Measurements from ENCODE around the gene ADIPOR2.
A peak's percentile ranks its signal among the peaks of the same experiment; 100 is the strongest.

The ADIPOR2 gene

DNA sequence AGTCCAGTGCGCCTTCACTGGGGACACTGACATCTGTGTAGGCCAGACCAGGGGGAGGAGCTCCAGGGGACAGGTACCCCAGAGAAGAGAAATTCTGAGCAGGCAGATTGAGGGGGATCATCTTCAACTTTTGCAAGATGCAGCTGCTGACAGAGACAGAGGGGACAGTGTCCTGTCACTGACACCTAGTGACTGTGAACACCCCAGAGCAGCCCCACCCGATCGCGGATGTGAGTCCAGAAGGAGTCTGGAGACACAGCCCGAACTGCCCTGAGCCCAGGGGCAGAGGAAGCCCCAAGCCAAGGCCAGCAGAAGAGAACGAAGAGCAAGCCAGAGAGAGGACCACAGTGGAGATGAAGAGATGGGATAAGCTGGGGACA, 107.8 kb downstream of the ADIPOR2 start:
- DNase-seq (ENCODE audit: low read depth) = no peak
- TF ChIP-seq, protein P1, sequence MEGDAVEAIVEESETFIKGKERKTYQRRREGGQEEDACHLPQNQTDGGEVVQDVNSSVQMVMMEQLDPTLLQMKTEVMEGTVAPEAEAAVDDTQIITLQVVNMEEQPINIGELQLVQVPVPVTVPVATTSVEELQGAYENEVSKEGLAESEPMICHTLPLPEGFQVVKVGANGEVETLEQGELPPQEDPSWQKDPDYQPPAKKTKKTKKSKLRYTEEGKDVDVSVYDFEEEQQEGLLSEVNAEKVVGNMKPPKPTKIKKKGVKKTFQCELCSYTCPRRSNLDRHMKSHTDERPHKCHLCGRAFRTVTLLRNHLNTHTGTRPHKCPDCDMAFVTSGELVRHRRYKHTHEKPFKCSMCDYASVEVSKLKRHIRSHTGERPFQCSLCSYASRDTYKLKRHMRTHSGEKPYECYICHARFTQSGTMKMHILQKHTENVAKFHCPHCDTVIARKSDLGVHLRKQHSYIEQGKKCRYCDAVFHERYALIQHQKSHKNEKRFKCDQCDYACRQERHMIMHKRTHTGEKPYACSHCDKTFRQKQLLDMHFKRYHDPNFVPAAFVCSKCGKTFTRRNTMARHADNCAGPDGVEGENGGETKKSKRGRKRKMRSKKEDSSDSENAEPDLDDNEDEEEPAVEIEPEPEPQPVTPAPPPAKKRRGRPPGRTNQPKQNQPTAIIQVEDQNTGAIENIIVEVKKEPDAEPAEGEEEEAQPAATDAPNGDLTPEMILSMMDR (IDR thresholded peaks at IDR 0.05; ENCODE audit: low read depth, low read length) = no peak
- TF ChIP-seq MYC (IDR thresholded peaks at IDR 0.05; ENCODE audit: low read depth, low read length) (no peak), POLR2A (IDR thresholded peaks at IDR 0.05; ENCODE audit: extremely low read depth, insufficient read length) (no peak)
- TF ChIP-seq, protein P2, sequence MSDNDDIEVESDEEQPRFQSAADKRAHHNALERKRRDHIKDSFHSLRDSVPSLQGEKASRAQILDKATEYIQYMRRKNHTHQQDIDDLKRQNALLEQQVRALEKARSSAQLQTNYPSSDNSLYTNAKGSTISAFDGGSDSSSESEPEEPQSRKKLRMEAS (IDR thresholded peaks at IDR 0.05; ENCODE audit: low read depth, low read length) = no peak
- no peak overlapping the region for H3K4me3 ChIP-seq (ENCODE audit: low read depth, low read length)

- no peak overlapping the region for H3K4me3 ChIP-seq (ENCODE audit: low read depth, low read length)
- TF ChIP-seq, protein P1 (IDR thresholded peaks at IDR 0.05; ENCODE audit: low read depth, low read length) = no peak
- no peak for TF ChIP-seq POLR2A (IDR thresholded peaks at IDR 0.05; ENCODE audit: extremely low read depth, insufficient read length)
- TF ChIP-seq, protein P2 (IDR thresholded peaks at IDR 0.05; ENCODE audit: low read depth, low read length) = no peak
- no peak for TF ChIP-seq MYC (IDR thresholded peaks at IDR 0.05; ENCODE audit: low read depth, low read length)
- no peak for DNase-seq (ENCODE audit: low read depth)
Observed at GRCh38 chr12:1799051-1799881, 108.4 kb downstream of the ADIPOR2 start.

- TF ChIP-seq MYC (IDR thresholded peaks at IDR 0.05; ENCODE audit: low read depth, low read length) (no peak), POLR2A (IDR thresholded peaks at IDR 0.05; ENCODE audit: extremely low read depth, insufficient read length) (no peak)
- TF ChIP-seq, protein P1 (IDR thresholded peaks at IDR 0.05; ENCODE audit: low read depth, low read length) = no peak
- TF ChIP-seq, protein P2 (IDR thresholded peaks at IDR 0.05; ENCODE audit: low read depth, low read length) = no peak
- no peak for DNase-seq (ENCODE audit: low read depth)
- no peak overlapping the region for H3K4me3 ChIP-seq (ENCODE audit: low read depth, low read length)
Observed at GRCh38 chr12:1799882-1800400, 109.1 kb downstream of the ADIPOR2 start.

DNA sequence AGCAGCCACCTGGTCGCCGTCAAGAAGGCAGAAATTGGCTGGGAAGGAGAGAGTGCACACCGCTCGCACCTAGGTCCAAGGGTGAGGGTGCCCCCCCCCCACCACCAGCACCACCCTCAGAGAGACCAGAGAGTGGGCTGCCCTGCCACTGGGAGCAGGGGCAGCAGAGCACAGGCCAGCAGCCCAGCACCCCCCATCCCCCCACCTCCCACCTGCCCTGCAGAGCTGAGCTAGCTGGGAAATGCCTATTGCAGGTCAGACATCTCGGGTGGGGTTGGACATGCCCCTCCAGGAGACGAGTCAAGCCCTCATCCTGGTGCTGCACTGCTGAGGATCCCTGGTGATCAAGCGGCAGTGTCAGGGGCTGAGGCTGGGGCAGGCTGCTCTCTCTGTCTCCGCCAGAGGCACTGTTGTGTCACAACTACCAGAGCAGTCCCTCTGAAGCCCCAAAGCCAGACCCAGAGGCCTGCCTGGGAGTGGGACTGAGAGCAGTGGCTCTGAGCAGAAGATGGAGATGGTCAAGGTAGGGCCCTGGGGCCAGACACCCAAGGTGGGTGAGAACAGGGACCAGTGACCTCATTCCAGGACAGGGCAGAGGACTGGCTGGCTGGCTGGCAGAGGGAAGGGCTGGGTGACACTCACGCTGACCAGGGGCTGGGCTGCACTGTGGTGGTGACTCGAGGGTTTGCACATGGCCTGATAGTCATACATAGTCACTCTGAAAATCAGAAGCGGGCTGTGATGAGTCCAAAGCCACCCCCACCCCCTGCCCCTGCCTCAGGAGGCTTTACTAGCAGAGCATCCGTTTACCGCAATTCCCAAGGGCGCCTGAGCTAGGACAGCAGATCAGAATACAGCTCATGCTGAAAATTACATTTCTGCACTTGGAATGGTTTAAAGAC, 109.8 kb downstream of the ADIPOR2 start:
- peak; percentile 98 for DNase-seq (ENCODE audit: low read depth)
- peak overlapping the region; percentile 55 for H3K4me3 ChIP-seq (ENCODE audit: low read depth, low read length)
- TF ChIP-seq, protein P2 (IDR thresholded peaks at IDR 0.05; ENCODE audit: low read depth, low read length) = peak; percentile 52; the same call in 1 of the 2 replicates
- TF ChIP-seq MYC (IDR thresholded peaks at IDR 0.05; ENCODE audit: low read depth, low read length) (no peak), POLR2A (IDR thresholded peaks at IDR 0.05; ENCODE audit: extremely low read depth, insufficient read length) (no peak)
- TF ChIP-seq, protein P1 (IDR thresholded peaks at IDR 0.05; ENCODE audit: low read depth, low read length) = peak; percentile 58

DNA sequence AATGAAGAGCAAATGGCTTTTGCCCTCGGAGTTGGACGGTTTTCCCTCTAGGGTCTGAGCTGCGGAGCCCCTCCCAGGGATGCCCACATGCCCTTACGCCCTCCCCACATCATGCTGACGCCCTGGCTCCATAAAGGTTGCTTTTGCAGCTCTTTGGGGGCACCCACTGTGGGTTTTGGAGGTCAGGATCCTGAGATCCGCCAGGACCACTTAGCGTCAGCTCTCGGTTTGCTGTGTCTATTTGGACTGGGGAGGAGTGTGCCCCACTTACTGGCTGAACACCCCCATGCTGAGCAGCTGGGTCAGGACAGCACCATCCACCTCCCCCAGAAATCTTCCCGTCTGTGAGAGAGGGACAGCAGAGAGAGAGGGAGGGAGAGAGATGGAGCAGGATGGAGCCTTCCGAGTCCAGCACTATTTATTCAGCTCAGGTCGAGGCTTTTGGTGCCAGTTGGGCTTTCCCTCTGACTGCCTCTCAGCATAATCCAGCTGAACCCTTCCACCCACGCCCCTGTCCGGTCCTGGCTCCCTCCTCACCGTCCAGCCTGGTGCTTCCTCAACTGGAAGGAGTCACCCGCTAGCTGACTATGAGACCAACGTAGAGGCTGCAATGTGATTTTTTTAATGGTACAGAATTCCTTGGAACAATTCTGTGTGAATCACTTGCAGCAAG, 110.6 kb downstream of the ADIPOR2 start:
- H3K4me3 ChIP-seq (ENCODE audit: low read depth, low read length) = peak overlapping the region; percentile 55
- TF ChIP-seq, protein P2 (IDR thresholded peaks at IDR 0.05; ENCODE audit: low read depth, low read length) = no peak
- TF ChIP-seq, protein P1 (IDR thresholded peaks at IDR 0.05; ENCODE audit: low read depth, low read length) = no peak
- no peak for TF ChIP-seq POLR2A (IDR thresholded peaks at IDR 0.05; ENCODE audit: extremely low read depth, insufficient read length)
- TF ChIP-seq MYC (IDR thresholded peaks at IDR 0.05; ENCODE audit: low read depth, low read length) = no peak

More for the DNA sequence above, 110.6 kb downstream of the ADIPOR2 start:
- peak; percentile 55 for DNase-seq (ENCODE audit: low read depth)
